Effector CD8-positive, alpha-beta T cell (primary cell): Measurements from ENCODE around the gene SLC47A1.
"Not testable (repeated sequence)": the region's sequence is repeated elsewhere in the genome, so short reads cannot be mapped to it uniquely, and the experiment has no call there.

ENCODE experiments used
- DNase-seq: peaks from one replicate; lab custom pipeline; 2025; lab: John Stamatoyannopoulos, UW

SLC47A1 gene

DNA sequence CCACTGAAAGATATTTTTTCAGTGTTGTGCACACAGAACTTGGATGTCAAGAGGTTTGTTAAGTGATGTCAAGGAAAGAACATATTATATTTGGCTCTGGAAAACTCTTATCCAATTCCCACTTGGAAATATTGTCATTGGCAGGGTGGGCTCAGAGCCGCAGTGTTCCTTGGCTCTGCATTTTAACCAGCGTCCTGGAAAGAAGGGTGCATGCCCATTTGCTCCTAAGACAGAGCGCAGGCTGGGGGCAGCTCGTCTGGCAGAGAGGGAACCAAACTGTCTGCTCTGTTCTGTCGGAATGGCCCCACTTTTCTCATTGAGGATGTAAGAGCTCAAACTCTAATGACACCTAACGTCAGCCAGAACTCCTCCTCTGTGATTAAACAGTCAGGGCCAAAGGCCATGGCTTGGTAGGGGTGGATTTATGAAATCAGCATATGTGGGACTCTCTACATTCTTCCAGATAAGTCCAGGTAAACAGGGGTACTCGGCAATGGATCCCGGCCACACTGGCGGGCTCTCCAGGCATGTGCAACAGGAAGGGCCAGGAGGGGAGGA lies 18.0 kb downstream of the SLC47A1 start:
- no peak for DNase-seq

DNA sequence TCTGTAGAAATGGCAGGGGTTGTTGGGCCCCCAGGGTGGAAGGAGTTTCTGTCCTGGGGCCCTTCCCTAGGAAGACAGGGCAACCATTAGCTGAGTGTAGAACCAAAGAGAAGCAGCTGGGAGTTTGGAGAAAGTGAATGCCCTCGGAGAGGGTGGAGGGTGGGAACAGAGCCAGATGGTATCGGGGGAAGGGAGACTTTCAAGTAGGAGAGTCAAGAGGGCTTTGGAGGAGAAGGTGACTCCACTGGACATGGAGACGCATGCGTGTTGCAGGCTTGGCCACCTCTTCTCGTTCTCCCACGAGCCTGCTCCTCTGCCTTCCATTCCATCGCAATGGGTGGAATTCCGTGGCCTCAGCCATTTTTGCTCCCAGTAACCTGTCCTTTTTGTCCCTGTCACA lies 19.4 kb downstream of the SLC47A1 start:
- no peak for DNase-seq

DNA sequence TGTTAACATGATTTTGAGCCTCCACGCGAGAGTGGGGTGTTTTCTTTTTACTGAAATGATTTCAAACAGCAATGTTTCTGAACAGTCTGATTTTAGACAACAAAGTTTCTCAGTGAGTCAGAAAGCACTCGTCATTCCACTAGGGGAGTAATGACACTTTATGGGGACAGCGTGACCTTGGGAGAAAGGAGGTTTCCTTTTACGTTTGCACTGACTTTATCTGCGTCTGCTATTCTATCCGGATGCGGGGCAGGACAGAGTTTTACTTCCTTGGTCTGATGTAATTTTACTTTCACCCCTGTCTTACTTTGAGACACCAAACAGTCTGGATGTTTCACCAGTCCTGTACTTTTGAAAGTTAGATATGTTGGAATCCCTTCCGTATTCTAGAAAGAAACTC lies 20.7 kb downstream of the SLC47A1 start:
- DNase-seq = no peak

DNA sequence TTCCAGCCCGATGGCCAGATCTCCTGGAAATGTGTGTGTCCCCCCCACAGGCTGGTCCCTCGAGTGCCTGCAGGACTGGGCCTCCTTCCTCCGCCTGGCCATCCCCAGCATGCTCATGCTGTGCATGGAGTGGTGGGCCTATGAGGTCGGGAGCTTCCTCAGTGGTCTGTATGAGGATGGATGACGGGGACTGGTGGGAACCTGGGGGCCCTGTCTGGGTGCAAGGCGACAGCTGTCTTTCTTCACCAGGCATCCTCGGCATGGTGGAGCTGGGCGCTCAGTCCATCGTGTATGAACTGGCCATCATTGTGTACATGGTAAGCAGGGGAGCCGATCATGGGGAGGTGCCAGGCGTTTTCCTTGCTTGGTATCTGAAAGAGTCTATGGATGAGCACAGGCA lies 22.1 kb downstream of the SLC47A1 start:
- no peak for DNase-seq

DNA sequence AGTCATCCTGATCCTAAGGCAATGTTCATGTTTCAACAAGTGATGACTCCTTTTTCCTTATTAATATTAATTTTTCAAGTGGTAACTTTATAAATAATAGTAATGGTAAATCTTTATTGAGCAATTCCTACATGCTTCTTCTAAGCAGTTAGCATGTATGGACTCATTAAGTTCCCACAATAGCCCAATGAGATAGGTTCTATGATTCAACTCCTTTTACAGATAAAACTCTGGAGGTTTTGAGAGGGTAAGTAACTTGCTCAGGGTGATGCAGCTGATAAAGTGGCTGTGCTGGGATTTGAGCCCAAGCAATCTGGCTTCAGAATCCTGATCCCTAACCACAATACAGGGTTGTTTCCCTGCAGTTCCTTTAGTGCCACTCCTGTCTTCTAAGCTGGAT lies 25.3 kb downstream of the SLC47A1 start:
- DNase-seq = no peak

DNA sequence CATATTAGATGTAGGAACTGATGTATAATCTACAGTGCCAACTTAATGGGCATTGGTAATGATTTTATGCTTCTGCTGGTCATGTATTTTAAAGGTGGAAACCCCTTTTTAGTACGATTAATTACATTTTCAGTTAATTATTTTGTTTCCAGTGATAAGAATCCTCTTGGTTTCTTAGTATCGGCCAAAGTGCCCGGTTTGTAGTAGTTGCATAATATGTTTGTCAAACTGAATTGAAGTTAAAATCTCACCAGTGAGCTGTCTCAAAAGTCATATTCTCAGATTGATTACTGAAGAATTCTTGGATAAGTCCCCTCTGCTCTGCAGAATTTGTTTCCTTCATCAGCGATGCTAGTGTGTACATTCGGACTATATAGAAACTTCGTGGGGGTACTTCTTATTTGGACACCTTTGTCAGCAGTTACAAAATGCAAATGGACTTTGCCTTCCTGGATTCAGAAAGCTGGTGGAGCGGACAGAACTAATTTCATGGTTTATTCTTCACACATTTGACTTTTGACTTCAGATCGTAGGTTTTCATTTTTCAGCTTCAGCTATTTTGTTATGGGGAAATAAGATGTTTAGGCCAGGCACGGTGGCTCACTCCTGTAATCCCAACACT lies 28.2 kb downstream of the SLC47A1 start:
- DNase-seq = no peak

DNA sequence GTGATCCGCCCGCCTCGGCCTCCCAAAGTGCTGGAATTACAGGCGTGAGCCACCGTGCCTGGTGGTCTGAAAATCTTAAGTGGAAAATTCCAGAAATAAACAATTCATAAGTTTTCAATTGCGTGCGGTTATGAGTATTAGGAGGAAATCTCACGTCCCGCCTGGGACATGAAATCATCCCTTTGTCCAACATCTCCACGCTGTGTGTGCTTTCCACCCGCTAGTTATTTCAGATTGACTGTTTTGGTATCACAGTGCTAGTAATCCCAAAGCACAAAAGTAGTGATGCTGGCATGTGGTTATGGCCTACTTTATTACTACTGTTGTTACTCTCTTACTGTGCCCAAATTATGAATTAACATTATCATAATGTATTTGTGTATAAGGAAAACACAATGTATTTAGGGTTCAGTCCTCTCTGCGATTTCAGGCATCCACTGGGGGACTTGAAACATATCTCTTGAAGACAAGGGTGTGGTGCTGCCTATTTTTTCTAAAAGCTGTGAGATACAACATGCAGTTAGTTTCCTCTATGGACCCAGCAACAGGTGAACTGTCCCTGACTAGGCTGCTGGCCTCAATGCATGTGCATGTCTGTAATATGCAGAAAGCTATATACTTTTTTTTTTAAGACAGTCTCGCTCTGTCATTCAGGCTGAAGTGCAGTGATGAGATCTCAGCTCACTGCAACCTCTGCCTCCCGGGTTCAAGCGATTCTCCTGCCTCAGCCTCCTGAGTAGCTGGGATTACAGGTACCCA lies 32.3 kb downstream of the SLC47A1 start:
- DNase-seq = no peak

DNA sequence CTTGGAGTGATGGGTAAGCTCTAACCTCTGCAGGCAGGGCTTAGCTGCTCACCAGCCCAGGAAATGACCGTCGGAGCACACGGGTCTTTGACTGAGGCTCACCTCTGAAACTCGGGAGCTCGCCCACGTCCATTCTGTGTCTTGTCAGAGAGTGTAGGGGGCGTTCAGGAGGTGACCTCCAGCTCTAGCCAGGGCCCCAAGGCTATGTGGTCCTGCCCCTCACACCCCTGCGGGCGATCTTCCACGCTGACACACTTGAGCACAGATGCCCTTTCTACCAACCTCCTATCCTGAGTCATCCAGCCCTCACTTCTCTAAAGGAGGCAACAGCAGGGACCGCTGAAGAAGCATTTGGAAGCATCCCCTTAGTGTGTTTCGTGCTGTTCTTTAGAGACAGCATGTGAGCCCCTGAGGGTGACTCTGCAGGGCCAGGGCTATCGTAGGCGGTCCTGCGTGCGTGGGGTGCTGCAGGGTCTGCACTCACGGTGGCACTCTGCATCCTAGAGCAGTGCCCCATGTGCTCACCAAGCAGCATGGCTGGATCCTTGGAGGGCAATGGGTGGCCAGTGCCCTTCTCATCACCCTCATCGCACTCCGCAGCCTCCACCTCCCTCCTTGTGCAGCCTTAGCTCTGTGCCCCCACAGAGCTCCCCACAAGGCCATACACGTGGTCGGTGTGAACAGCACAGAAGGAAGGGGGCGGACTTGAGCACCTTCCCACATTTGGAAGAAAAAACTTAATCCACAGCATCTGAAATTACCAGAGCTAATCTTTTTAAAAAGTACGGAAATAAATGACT lies 33.8 kb downstream of the SLC47A1 start:
- DNase-seq = no peak

DNA sequence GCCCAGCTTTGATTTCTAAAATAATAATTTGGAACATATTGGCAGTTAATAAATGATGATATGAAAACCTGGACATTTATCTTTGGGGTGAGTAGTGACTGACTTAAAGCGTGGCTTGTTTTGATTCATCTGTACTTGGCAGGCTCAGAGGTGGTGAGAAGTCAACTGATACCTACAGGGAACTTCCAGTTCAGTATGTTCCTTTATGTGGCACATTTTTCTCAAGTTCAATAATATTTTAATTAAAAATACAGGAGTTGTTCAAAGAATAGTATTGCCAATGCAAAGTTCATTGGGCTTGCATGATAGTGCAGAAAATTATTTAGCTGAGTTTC lies 34.3 kb downstream of the SLC47A1 start:
- DNase-seq = no peak

DNA sequence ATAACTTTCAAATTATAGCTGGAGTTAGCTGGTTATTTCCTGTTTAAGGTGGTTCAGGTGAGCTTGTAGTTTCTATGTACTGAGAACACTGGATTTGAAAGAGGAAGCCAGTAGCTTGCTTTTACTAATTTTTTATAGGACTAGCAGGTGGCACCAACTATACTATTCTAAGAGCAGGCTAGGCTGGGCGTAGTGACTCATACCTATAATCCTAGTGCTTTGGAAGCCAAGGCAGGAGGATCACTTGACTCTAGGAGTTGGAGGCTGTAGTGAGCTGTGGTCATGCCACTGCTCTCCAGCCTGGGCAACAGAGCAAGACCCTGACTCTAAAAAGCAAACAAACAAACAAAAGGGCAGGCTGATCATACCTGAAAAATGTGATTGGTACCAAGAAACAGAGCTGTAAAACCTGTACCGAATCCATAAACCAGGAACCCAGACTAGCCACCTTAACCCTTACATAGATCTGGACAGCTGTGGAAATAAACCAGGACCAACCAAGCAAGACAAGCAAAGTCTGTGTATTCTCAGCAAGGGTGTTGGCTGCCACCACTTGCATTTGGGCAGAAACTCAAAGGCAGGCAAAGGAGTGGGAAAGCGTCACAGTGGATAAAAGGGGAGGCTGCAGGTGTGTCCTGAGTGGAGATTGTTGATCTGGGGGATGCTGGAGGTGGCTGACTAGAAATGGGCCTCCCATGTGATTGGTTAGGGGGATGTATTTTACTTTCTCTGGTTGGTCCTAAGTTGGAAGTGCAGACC lies 36.3 kb downstream of the SLC47A1 start:
- no peak for DNase-seq

DNA sequence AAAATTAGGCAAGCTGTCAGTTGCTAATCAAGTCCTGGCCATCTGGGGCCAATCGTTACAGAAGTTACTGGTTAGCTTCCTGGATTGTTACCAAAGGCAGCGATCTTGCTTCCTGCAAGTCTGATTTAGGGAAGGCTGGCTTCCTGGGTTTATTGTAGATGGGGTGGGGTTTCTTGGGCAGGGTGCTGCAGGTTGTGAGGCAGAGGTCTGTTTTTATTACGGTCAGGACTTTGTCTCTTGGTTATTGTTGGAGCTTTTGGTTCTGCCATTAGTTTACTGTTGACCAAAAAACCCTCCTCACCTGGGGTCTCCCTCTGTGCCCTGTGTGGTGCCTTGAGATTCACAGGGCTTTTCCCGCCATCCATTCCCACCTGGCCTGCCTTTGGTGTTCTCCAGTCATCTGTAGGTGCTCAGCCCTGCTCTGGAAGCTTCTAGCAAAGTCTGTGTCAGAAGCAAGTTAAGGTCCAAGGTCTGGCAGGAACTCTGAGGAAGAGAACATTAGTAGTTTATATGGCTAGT lies 36.9 kb downstream of the SLC47A1 start:
- DNase-seq = no peak

DNA sequence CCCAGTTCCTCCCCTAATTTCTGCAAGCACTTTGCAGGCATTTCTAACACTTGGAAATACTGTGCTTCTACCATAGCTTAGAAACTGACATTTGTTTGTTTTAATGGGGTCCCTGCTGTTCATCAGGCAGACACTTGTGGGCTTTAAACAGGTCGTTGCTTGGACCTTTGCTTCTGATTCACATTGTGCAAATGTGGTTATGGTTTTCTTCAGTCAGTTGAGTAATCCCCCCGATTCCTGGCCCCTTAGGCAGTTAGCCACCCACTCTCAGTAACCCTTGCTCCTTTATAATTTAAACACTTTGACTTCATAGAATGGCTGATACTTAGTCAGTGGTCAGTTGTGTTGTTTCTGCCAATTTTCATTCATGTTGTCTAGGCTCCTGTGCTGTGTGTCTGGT lies 39.4 kb downstream of the SLC47A1 start:
- no peak for DNase-seq

DNA sequence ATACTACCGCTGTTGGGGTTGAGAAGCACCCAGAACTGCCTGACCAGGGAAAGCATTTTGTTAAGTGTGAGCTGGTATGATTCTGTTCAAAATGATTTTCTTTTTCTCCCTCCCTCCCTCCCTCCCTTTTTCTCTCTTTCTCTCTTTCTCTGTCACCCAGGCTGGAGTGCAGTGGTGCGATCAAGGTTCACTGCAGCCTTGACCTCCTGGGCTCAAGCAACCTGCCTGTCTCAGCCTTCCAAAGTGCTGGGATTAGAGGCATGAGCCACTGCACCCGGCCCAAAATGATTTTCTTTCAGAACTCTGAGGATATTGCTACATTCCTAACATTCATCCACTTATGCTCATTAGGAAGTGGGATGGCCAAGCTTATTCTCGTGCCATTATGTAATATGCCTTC lies 41.3 kb downstream of the SLC47A1 start:
- DNase-seq = no peak

DNA sequence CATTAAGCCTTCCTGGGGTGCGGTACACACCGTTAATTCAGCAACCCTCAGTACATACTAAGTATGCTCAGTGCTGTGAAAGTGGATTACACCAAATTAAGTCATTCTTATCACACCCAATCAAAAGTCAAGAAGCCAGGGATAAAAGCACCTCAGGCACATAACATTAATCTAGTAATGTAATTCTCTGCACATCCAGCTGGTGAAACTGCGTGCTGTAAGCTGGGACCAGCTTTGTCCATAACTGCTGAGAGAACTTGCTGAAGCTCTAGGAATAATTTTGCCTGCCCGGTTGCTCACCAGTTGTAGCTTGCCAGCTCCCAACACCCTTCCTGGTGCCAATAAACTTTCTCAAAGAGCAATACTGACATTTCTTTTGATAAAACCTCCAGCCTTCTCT lies 44.9 kb downstream of the SLC47A1 start:
- DNase-seq = no peak

DNA sequence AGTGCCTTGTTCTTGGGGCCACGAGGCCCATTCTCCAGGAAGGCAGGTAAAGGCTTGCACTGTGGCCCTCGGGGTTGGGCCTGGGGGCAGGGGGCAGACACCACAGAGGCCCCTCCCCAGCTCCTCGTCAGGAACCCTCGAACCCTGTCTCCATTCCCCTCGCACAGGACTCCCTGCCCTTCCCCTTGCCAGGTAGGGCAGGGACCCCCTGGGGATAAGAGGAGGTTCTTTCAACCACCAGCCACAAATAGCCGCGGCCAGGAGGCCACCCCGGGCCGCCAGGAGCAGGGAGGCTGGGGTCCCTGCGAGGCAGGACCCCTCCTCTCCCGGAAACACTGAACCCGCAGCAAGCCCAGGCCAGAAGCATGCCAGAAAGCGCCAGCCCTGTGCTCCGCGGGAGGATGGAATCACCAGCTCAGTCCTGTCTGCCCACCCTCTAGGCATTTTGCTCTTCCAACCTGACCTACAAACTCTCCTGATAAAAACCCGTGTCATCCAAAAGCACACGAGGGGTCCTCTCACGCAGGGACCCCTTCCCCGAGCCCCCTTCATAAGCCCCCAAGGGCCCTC lies 45.6 kb downstream of the SLC47A1 start:
- DNase-seq = no peak

DNA sequence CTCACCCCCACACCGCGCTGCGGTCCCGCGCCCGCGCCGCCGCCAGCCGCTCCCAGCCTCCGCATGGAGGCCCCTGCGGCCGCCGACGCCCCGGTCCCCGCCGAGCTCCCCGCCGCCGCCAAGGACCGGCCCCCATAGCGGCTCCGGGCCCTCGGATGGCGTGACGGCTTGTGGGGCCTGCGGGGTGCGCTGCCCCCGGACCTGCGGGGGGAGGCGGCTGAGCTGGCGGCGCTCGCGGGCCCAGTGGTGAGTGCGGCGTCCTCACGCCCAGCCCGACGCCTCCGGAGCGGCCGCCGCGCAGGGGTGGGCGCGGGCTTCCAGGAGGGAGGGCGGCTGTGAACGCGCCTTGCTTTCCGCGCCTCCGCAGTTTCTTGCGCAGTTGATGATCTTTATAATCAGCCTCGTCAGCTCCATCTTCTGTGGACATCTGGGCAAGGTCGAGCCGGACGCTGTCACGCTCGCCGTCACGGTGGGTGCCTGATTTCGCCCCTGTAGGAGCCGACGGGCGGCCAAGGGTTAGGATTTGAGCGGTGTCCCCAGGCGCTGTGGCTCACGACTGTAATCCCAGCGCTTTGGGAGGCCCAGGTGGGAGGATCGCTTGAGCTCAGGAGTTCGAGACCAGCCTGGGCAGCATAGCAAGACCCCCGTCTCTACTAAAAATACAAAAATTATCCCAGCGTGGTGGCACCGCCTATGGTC lies 46.4 kb downstream of the SLC47A1 start:
- DNase-seq = no peak

DNA sequence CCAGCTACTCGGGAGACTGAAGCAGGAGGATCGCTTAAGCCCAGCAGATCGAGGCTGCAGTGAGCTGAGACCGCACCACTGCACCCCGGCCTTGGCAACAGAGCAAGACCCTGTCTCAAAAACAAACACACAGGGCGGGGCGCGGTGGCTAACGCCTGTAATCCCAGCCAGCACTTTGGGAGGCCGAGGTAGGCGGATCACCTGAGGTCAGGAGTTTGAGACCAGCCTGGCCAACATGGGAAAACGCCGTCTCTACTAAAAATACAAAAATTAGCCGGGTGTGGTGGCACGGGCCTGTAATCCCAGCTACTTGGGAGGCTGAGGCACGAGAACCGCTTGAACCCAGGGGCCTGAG lies 46.9 kb downstream of the SLC47A1 start:
- not testable (repeated sequence) for DNase-seq

DNA sequence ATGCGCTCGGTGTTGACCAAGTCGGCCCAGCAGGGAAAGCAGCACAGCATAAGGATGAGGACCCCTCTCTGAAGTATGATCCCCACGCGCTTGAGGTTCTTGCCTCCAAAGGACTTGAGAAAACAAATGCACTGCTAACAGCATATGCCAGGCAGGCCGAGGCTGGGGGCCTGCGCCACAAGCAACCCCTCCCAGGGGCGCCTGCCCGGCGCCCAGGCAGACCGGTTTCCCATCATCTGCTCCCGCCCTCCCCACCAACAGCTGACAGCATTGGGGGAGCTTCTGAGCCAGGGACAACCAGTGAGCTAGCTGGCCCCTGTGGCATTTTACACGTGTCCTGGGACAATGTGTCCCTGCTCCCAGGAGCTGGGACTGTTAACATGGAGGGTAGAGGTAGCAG lies 48.5 kb downstream of the SLC47A1 start:
- DNase-seq = not testable (repeated sequence)

DNA sequence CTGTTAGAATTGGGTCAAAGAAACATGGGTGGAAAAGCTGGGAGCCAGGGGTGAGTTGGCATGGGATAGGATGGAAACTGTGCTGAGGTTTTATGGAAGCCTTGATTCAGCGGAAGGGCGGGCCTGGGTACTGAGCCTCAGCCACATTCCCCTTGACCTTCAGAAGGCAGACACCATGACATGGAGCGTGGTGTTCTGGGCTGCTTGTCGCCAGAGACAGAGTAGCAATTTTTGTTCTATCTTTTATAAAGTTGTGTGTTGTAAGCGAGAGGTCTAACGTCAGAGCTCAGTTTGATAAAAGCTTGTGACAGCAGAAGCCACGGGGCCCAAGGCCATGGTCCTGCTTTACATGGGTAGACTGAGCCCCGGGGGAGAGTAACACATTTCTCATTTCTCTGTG lies 50.2 kb downstream of the SLC47A1 start:
- DNase-seq = no peak

DNA sequence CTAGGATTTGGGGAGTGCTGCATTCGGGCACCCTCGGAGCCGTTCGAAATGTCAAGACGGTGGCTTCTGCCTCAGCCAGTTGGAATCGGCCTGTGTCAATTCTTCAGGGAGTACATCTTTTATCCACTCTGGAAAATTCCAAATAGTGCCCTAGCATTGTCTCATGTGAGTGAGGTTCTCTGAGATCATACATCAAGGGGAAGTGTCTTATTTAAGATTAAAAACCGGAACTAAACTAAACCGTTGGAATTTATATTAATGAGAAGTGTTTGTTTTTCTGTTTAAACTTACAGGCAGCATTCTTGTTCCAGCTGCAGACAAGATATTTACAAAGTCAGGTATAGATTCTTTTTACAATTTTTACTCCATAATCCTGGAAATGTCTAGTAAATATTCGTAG lies 56.8 kb downstream of the SLC47A1 start:
- no peak for DNase-seq
